Stimulated activated CD8-positive, alpha-beta memory T cell treated with anti-CD3 and anti-CD28 coated beads, Interleukin-4, amount 100 ng/mL, for 1 hour (primary cell): ENCODE measurements around the gene NMRAL1.

ENCODE experiments used
- DNase-seq, 2 donors: peaks; one replicate each; pipeline ENCODE4 v3.0.0-alpha.2; 2020; ENCODE audit warnings: low read depth in 2 of 2, low spot score in 1 of 2

NMRAL1 gene

DNA sequence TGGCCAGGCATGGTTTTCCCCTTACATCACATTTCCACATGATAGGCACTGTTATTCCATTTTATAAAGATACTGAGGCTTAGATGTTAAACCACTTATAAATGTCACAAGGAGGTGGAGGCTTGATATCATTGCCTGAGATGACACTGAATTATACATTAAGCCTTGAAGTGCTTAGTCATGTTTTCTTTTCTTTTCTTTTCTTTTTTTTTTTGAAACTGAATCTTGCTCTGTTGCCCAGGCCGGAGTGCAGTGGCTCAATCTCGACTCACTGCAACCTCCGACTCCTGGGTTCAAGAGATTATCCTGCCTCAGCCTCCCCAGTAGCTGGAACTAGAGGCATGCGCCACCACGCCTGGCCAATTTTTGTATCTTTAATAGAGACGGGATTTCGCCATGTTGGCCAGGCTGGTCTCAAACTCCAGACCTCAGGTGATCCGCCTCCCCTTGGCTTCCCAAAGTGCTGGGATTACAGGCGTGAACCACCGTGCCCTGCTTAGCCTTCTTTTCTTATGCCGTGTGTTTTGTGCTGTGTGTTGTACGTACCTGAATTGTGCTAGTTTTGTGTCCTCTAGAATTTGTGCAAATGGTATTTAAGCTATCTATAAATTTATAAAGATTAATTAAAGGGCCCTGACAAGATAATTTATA, 47.6 kb downstream of the NMRAL1 start:
- DNase-seq = no peak

DNA sequence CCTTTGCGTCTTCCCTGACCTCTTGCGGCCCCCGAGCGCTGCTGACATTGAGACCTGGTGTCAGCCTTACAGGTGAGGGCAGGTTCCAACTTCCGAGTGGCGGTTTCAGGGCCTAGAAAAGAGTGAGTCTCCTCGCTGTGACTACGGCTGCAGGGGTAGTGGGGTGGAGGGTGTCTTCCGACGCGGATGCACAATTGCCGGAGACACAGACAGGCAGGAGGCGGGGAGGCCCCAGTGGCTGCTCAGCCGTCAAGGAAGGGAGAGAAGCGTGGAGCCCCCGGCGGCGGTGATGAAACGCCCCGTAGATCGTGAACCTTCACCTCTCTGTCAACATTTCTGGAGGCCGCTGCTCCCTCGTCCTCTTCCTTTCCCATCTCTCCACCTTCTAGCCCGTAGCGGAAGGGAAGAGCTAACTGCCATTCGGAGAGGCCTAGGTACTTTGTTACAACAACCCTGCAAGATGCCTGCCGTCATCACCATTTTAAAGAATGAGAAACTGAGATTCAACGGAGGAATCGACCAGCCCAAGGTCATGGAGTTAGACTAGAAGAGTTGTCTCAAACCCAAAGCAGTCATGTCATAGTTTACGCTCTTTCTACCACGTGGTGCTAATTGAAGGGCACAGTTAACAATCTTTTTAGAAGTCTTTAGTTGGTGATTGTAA, 48.3 kb downstream of the NMRAL1 start:
- no peak for DNase-seq

DNA sequence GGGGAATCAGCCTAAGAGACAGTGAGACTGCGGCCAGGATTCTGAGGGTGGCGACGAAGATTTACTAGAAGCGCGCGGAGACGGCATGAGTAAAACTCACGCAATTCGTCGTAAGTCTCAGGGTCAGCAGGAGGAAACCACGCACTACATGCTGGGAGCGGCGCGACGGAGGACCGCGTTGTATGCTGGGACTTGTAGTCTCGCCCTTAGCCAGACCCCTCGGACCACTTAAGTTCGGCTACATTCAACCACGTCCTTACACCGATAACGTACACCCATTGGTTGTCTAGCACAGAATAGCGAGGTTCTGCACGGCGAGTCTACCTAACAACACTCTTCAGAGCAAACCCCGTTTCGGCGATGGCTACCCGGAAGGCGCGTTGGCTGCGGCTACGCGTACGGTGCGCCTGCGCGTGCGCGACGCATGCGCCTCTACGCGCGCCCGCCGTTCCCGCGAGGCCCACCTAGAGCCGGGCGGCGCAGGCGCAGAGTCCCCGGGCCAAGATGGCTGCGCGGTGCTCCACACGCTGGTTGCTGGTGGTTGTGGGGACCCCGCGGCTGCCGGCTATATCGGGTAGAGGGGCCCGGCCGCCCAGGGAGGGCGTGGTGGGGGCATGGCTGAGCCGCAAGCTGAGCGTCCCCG, 48.9 kb downstream of the NMRAL1 start, which contains the start of gene DNAJA3:
Gene DNAJA3 (plus strand): TSS at position 491 of the 643 bp plus-strand sequence. CDS start 14 bp downstream, at position 505.
- peak; percentile 74 to 89 for DNase-seq

DNA sequence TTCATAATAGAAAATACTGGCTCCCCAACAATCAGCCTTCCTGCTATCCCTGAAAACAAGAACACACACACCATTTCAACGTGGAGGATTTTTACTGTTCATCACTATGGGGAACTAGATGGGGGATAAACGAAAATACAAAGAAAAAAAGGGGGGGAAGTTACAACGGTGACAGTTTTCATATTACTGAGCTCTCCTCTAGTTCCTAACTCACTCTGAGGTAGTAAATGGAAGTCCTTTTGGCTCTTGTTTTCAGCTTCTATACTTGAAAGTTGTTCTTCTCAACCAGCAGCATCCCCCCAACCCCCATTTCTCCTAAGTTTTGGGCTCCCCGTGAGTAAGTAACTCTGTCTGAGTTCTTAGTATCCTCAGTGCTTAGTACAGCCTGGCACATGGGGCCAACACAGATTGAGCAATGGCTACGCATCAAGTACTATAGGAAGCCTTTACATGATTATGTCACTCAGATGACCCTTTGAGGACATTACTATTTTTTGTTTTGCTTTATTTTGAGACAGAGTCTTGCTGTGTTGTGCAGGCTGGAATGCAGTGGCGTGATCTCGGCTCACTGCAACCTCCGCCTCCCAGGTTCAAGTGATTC, 53.8 kb downstream of the NMRAL1 start:
- no peak for DNase-seq

DNA sequence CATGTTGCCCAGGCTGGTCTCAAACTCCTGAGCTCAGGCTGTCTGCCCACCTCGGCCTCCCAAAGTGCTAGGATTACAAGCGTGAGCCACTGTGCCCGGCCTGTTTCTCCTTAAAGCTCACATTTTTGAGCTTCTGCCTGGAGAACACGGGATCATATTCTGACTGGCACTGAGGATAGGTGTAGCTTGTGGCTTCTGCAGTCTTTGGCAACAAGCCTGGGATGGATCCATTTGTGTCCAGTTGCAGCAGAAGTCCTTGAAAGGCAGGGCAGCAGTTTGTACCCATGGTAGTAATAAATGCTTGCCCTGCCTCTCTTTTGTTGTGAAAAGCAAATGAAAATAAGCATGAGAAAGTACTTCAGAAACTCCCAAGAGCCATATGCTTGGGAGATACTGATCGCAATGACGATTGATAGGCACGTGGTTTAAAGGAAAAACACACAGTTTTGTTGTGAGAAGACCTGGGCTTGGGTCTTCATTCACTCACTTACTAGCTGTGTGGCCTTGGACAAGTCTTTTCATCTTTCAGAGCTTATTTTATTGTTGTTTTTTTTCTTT, 54.9 kb downstream of the NMRAL1 start:
- no peak for DNase-seq

DNA sequence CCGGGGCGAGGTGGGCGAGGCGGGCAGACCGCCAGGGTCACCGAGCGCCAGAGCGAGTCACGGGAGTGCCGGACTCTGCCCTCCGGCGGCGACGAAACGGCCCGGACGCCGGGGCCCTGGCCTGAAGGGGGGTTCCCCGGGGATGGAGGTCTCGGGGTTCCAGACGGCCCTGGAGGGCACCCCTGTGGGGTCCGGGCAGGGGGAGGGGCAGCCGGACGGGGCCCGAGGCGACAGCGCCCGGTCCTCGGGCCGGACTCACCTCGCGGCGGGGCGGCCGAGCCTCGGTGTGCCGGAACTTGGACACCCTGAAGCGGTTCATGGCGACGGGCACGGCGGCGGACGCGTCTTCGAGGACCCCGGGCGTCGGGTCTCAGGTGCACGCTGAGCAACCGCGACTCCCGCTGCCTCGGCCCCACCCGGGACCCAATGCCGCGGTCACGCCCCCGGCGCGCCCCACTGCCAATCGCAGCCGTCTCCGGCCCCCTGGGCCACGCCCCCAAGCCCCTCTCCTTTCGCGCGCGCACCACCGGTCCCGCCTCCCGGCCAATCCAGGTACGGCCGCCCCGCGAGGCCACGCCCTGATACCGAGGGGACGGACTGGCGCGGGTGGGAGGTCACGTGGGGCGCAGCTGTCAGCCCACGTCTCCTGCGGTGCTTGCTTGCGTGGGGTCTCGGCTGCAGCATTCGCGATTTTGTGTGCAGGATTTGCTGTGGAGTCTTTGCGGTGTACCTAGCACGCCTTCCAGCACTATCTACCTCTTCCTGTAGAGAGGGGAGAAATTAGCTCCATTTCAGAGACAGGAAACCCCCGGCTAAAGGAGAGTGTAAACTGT, 58.0 kb downstream of the NMRAL1 start, which contains the start of gene CORO7:
Gene CORO7 (minus strand): TSS at position 397 of the 833 bp plus-strand sequence. CDS start 78 bp downstream, at position 319.
- DNase-seq = peak; percentile 98 to 99

DNA sequence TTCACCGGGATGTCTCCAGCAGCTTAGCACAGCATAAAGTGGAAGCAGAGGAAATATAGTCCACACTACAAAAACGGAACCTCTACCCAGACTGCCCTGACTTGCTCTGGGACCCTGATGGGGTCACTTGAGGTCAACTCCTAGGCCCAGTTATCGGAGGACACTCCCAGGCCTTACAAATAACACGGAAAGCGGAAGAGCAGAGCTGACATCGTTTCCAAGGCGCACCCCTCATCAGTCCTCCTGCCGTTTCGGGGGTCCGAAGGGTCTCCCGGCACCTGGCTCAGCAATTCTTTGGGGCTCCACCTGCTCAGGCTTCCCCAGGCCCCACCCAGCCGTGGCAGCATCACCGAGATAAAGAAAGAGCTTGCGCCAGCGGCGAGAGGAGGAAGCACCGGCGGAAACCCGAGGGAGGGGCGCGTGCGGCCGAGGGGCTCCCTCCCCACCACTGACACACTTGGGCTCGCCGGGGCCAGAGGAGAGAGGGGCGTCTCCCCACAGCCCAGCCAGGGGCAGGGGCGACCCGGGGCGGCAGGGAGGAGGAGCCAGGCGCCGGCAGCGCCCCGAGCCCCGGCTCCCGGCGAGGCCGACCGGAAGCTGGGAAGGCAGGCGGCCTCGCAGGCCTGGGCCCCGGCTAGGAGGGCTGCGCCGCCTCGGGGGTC, 58.8 kb downstream of the NMRAL1 start:
- DNase-seq = no peak

DNA sequence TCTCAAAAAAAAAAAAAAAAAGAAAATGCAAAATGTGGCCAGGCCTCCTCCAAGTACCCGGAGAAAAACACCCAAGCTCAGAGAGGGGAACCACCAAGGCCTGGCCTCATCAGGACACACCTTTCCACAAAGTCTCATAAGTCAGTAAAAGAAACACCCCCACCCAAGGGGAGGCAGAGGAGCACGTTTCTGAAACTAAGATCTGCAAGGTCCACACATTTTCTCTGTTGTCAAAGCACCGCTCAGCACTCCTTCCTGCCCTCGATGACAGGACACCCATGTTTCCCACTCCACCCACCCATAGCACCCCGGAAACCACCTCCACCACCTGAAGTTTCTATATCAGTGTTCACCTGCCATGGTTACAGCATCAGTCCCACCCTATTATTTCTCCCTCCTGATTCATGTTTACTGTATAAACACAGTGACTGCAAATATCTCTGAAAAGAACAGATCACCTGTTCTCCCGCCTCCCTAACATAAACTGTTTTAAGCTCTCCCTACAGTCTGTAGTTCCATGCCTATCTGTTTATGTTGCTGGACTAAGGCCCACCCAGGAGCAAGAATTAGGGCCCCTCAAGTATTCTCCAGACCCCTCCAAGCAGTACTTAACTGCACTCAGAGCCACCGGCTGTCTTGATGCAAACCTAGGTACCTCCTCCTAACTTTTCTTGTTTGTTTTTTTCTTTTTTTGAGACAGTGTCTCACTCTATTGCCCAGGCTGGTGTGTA, 60.1 kb downstream of the NMRAL1 start:
- peak in 1 of 2 donors; percentile 52 for DNase-seq

DNA sequence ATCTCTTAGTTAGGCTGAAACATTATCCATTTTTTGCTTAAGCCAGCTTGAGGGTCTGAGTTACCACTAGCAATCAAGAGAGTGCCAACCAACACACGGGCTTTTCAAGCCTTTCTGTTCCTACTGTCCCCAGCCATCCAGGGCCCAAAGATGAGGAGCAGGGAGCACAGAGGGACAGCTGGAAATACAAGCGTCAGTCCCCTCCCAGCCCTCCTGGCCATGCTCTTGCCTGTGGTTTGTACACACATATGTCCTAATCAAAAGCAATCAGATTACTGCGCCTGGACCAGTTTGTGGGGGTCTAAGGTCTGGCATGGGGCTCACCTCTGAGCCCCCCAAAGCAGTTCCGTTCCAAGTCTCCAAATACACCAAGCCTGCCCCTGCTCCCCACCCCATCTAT, 61.6 kb downstream of the NMRAL1 start:
- no peak for DNase-seq

DNA sequence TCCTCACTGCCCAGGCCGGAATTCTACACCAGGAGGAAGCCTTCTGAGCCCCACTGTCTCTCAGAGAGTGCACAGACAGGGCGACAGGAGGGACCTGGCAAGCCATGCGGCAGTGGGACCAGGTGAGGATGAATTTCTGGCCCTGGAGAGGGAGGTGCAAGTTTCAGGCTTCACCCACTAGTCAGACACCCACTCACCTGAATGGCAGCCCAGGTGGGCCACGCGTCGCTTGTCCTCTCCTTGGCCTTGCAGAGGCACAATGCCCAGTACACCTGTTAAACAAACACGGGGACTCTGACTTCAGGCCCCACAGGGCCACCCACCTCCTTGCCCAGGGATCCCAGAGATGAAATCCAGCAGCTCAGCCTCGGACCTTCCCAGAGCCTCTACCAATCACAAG, 62.3 kb downstream of the NMRAL1 start:
- DNase-seq = no peak
